ENCODE results near the gene INPP5B. TPM values are rescaled to one million over a fixed set of nuclear protein-coding genes. Genes with fewer than 3 reads are reported as not detected.
"Not testable (repeated sequence)": the region's sequence is repeated elsewhere in the genome, so short reads cannot be mapped to it uniquely, and the experiment has no call there.

The INPP5B gene
- total and polyA plus RNA-seq, 8 donors, result 7.5 to 16.1 (median 12.3) TPM

- no peak for ATAC-seq
- DNase-seq, result no peak
- FAIRE-seq, result no peak
- Histone ChIP-seq H3K36me3 (peaks cover 3 to 36% (median 23%) of the 10 kb centered on the region in 3 donors), H3K4me1 (peaks cover 0 to 6% (median 0%) of the 10 kb centered on the region in 3 donors), H3K27me3 (no peaks in the 10 kb centered on the region), H3K27ac (no peak overlapping the region), H3K4me3 (no peak overlapping the region), H3K9me3 (no peaks in the 10 kb centered on the region)
- WGBS, 2 donors, result 15 to 24% methylated on average over 1 of the region's 1 CpG
- no peak for TF ChIP-seq CTCF (IDR thresholded peaks at IDR 0.05)
- intact Hi-C loops (cut with DNase I), result no loop called here
Observed at GRCh38 chr1:37987679-37988078, 40.8 kb upstream of the INPP5B start.

- no peak for TF ChIP-seq CTCF (IDR thresholded peaks at IDR 0.05)
- peaks cover 3 to 76% (median 41%) of the 10 kb centered on the region in 3 donors for H3K36me3 ChIP-seq
- ATAC-seq (no peak), FAIRE-seq (no peak), DNase-seq (no peak)
- no peaks in the 10 kb centered on the region for H3K27me3 ChIP-seq
- no peaks in the 10 kb centered on the region for H3K9me3 ChIP-seq
- intact Hi-C loops (cut with DNase I), result no loop called here
- H3K4me1 ChIP-seq, result peaks cover 0 to 6% (median 0%) of the 10 kb centered on the region in 3 donors
- whole genome bisulfite sequencing, 2 donors, result 95 to 96% methylated on average over 2 of the region's 2 CpGs
- no peak overlapping the region for H3K27ac ChIP-seq
- no peak overlapping the region for H3K4me3 ChIP-seq
Observed at GRCh38 chr1:37983546-37983945, 36.7 kb upstream of the INPP5B start.

GRCh38 chr1:37978541-37978940, 31.7 kb upstream of the INPP5B start:
- ATAC-seq, result no peak
- Histone ChIP-seq H3K4me3 (no peak overlapping the region), H3K27me3 (no peaks in the 10 kb centered on the region), H3K9me3 (no peaks in the 10 kb centered on the region), H3K27ac (no peak overlapping the region), H3K36me3 (peaks cover 0 to 75% (median 32%) of the 10 kb centered on the region in 3 donors), H3K4me1 (no peaks in the 10 kb centered on the region)
- no peak for TF ChIP-seq CTCF (IDR thresholded peaks at IDR 0.05)
- DNase-seq, result no peak
- FAIRE-seq, result no peak
- intact Hi-C loops (cut with DNase I), result no loop called here
- WGBS, 2 donors, result 93 to 94% methylated on average over 4 of the region's 4 CpGs

- intact Hi-C loops (cut with DNase I); H3K27me3 ChIP-seq; FAIRE-seq; H3K4me3 ChIP-seq; H3K9me3 ChIP-seq; H3K27ac ChIP-seq; H3K4me1 ChIP-seq: not testable (repeated sequence)
- TF ChIP-seq CTCF (IDR thresholded peaks at IDR 0.05), result peak; percentile 20 to 45 (median 26)
- H3K36me3 ChIP-seq, result peaks cover 0 to 47% (median 16%) of the 10 kb centered on the region in 3 donors
- DNase-seq (peak in 1 of 6 donors; percentile 37), ATAC-seq (peak; percentile 60 to 86 (median 82))
- 58 to 60% methylated on average over 6 of the region's 6 CpGs for WGBS, 2 donors
Observed at GRCh38 chr1:37975083-37975482, 28.2 kb upstream of the INPP5B start.

GRCh38 chr1:37974567-37974966, 27.7 kb upstream of the INPP5B start:
- ATAC-seq (no peak), DNase-seq (no peak), FAIRE-seq (no peak)
- H3K9me3 ChIP-seq, result no peaks in the 10 kb centered on the region
- no peak for TF ChIP-seq CTCF (IDR thresholded peaks at IDR 0.05)
- peaks cover 0 to 42% (median 18%) of the 10 kb centered on the region in 3 donors for H3K36me3 ChIP-seq
- no peaks in the 10 kb centered on the region for H3K4me1 ChIP-seq
- intact Hi-C loops (cut with DNase I), result no loop called here
- no peaks in the 10 kb centered on the region for H3K27me3 ChIP-seq
- H3K4me3 ChIP-seq, result no peak overlapping the region
- WGBS, 2 donors, result 95 to 98% methylated on average over 5 of the region's 5 CpGs
- H3K27ac ChIP-seq, result no peak overlapping the region

- H3K4me3 ChIP-seq; H3K4me1 ChIP-seq; ATAC-seq; FAIRE-seq; intact Hi-C loops (cut with DNase I); H3K27me3 ChIP-seq; DNase-seq; H3K9me3 ChIP-seq; H3K27ac ChIP-seq: not testable (repeated sequence)
- peaks cover 6 to 40% (median 16%) of the 10 kb centered on the region in 3 donors for H3K36me3 ChIP-seq
- WGBS, 2 donors, result 94 to 98% methylated on average over 5 of the region's 5 CpGs
Observed at GRCh38 chr1:37973684-37974083, 26.8 kb upstream of the INPP5B start.
